Measurements from ENCODE around the gene JSRP1. TPM values are rescaled to one million over a fixed set of nuclear protein-coding genes. Genes with fewer than 3 reads are reported as not detected.
A peak's percentile ranks its signal among the peaks of the same experiment; 100 is the strongest.

The JSRP1 gene
- total and polyA plus RNA-seq, 2 of the 8 experiments (the other 6 are each of a cell fraction or from before 2014, with no cell fraction given) = 0.24 to 0.56 TPM

DNA sequence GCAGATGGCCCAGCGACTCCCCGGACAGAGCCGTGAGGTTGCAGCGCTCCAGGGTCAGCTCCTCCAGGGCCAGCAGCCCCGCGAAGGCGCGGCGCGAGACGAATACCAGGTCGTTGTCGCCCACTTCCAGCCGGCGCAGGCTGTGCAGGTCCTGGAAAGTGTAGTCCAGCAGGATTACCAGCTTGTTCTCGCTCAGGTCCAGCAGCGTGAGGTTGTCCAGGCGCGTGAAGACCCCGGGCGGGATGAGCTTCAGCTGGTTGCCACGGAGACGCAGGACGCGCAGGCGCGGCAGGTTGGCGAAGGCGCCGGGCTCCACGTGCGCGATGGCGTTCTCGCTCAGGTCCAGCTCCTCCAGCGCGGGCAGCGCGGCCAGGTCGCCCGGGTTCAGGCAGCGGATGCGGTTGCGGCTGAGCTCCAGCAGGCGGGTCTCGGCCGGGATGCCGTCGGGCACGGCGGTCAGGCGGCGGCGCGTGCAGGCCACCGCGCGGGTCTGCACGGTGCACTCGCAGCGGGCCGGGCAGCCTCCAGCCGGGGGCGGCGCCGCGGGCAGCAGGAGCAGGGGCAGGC lies 35.1 kb upstream of the JSRP1 start (continued):
- TF ChIP-seq RAD21 (IDR thresholded peaks at IDR 0.05 in 1 of 2, conservative IDR thresholded peaks at IDR 0.05 in 1 of 2; ENCODE audit: low read depth in 2 of 2, low read length in 2 of 2) = peak in 1 of 2 experiments; percentile 9; a peak in 2 of 4 replicates
- TF ChIP-seq TBP (IDR thresholded peaks at IDR 0.05; ENCODE audit: low read depth, low read length) = peak; percentile 15; the same call in 1 of the 2 replicates
- no peak for TF ChIP-seq SP2 (IDR thresholded peaks at IDR 0.05; ENCODE audit: low read length)
- TF ChIP-seq ASH2L (IDR thresholded peaks at IDR 0.05; ENCODE audit: low read length) = no peak
- TF ChIP-seq GABPA (IDR thresholded peaks at IDR 0.05; ENCODE audit: borderline replicate concordance, insufficient read depth, low read length) = peak; percentile 33; the same call in 1 of the 2 replicates
- TF ChIP-seq, protein P1, sequence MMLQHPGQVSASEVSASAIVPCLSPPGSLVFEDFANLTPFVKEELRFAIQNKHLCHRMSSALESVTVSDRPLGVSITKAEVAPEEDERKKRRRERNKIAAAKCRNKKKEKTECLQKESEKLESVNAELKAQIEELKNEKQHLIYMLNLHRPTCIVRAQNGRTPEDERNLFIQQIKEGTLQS (IDR thresholded peaks at IDR 0.05; ENCODE audit: insufficient read depth, low read depth, low read length) = no peak
